ENCODE data around the gene ACAN.

Gene ACAN

GRCh38 chr15:88769161-88769971 is 33.9 kb upstream of the ACAN start:
- no peak overlapping the region for H3K27ac Mint-ChIP-seq
- peak overlapping the region; percentile 69 to 79 (median 78) for H3K4me3 Mint-ChIP-seq
- peaks cover 5% of the 10 kb centered on the region for H3K4me1 Mint-ChIP-seq
- peaks cover 40% of the 10 kb centered on the region for H3K27me3 Mint-ChIP-seq (ENCODE audit: low read depth)
- H3K9me3 Mint-ChIP-seq: peaks cover 21% of the 10 kb centered on the region
- TF ChIP-seq CTCF (IDR thresholded peaks at IDR 0.05; ENCODE audit: unreplicated experiment in 3 of 3): no peak
- H3K36me3 Mint-ChIP-seq (ENCODE audit: low read depth): peaks cover 4% of the 10 kb centered on the region

GRCh38 chr15:88775776-88776175 is 27.5 kb upstream of the ACAN start:
- H3K27me3 Mint-ChIP-seq (ENCODE audit: low read depth): peaks cover 16% of the 10 kb centered on the region
- H3K4me1 Mint-ChIP-seq: no peaks in the 10 kb centered on the region
- no peak overlapping the region for H3K4me3 Mint-ChIP-seq
- peaks cover 26% of the 10 kb centered on the region for H3K9me3 Mint-ChIP-seq
- H3K36me3 Mint-ChIP-seq (ENCODE audit: low read depth): peaks cover 8% of the 10 kb centered on the region
- H3K27ac Mint-ChIP-seq: no peak overlapping the region
- no peak for TF ChIP-seq CTCF (IDR thresholded peaks at IDR 0.05; ENCODE audit: unreplicated experiment in 3 of 3)

- Mint-ChIP-seq H3K9me3 (peaks cover 19% of the 10 kb centered on the region), H3K4me3 (no peak overlapping the region), H3K27ac (no peak overlapping the region), H3K36me3 (ENCODE audit: low read depth) (peaks cover 8% of the 10 kb centered on the region), H3K4me1 (no peaks in the 10 kb centered on the region), H3K27me3 (ENCODE audit: low read depth) (peaks cover 12% of the 10 kb centered on the region)
- TF ChIP-seq CTCF (IDR thresholded peaks at IDR 0.05; ENCODE audit: unreplicated experiment in 3 of 3): no peak
Observed at GRCh38 chr15:88776646-88777045, 26.6 kb upstream of the ACAN start.

- Mint-ChIP-seq H3K27me3 (ENCODE audit: low read depth) (peaks cover 12% of the 10 kb centered on the region), H3K27ac (no peak overlapping the region), H3K36me3 (ENCODE audit: low read depth) (peaks cover 4% of the 10 kb centered on the region), H3K4me1 (no peaks in the 10 kb centered on the region), H3K9me3 (peaks cover 13% of the 10 kb centered on the region), H3K4me3 (no peak overlapping the region)
- TF ChIP-seq CTCF (IDR thresholded peaks at IDR 0.05; ENCODE audit: unreplicated experiment in 3 of 3): no peak
Observed at GRCh38 chr15:88779944-88780343, 23.3 kb upstream of the ACAN start.

GRCh38 chr15:88782465-88782864 is 20.8 kb upstream of the ACAN start:
- Mint-ChIP-seq H3K4me1 (no peaks in the 10 kb centered on the region), H3K27me3 (ENCODE audit: low read depth) (peaks cover 19% of the 10 kb centered on the region), H3K36me3 (ENCODE audit: low read depth) (no peaks in the 10 kb centered on the region), H3K4me3 (no peak overlapping the region), H3K27ac (no peak overlapping the region), H3K9me3 (no peaks in the 10 kb centered on the region)
- no peak for TF ChIP-seq CTCF (IDR thresholded peaks at IDR 0.05; ENCODE audit: unreplicated experiment in 3 of 3)

- H3K27me3 Mint-ChIP-seq (ENCODE audit: low read depth): peaks cover 23% of the 10 kb centered on the region
- no peaks in the 10 kb centered on the region for H3K4me1 Mint-ChIP-seq
- peaks cover 3% of the 10 kb centered on the region for H3K9me3 Mint-ChIP-seq
- no peak for TF ChIP-seq CTCF (IDR thresholded peaks at IDR 0.05; ENCODE audit: unreplicated experiment in 3 of 3)
- no peak overlapping the region for H3K27ac Mint-ChIP-seq
- H3K4me3 Mint-ChIP-seq: no peak overlapping the region
- no peaks in the 10 kb centered on the region for H3K36me3 Mint-ChIP-seq (ENCODE audit: low read depth)
Observed at GRCh38 chr15:88785217-88785616, 18.0 kb upstream of the ACAN start.
